HG03039 (cell line): Measurements from ENCODE around the gene SLC13A3.
"Not testable (repeated sequence)": the region's sequence is repeated elsewhere in the genome, so short reads cannot be mapped to it uniquely, and the experiment has no call there.

Source experiments
- ATAC-seq: cut with Tn5 transposase; IDR thresholded peaks from one replicate; pipeline ENCODE4 v1.9.1; 2021; ENCODE audit warnings: mild to moderate bottlenecking, moderate library complexity; ENCODE audit not compliant: unreplicated experiment

Gene SLC13A3

GRCh38 chr20:46682063-46682821, 31.0 kb upstream of the SLC13A3 start:
- no peak for ATAC-seq

DNA sequence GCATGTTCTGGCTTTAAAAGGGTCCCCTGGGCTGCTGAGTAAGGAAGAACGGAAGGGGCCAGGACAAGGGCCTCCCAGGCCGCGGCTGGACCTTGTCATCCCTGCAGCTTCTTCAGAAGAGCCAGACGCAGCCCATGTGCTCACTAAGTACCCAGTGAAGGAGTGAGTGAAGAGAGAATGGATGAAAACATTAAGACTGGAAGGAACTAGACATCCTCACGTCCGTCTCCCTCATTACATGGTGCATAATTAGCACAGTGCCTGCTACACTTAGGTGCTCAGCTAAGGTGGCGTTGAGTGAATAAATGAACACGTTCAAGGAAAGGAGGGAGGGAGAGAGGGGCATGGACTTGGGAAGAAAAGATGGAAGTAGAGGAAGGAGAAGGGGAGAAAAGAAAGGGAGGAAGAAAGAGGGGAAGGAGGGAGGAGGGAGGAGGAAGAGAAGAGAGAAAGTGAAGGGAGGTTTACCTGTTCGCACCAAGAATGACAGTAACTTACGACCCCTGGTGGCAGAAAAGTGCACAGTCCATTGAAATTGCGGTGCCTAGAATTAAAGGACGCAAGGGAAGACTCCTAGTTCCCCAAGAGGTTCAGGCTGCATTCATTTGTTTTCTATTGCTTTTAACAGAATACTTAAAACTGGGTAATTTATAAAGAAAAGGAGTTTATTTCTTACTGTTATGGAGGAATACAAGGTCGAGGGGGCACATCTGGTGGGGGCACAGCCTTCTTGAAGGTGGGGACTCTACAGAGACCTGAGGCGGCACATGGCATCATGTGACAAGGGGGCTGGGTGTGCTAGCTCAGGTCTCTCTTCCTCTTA, 30.0 kb upstream of the SLC13A3 start:
- no peak for ATAC-seq

- ATAC-seq: no peak
Measured at GRCh38 chr20:46680684-46681031, 29.4 kb upstream of the SLC13A3 start.

DNA sequence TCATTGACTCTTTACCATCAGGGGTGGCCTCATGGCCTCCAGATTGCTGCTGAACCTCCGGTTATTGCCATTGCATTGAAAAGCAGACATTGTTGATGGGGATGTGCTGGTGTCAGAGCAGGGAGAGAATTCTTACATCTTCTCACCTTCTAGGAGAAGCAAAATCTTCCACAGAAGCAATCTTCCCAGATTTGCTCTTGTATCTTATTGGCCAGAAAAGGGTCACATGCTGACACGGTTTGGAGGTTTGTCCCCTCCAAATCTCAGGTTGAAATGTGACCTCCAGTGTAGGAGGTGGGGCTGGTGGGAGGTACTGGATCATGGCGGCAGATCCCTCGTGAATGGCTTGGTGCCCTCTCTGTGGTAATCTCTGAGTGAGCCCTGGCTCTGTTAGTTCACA, 27.3 kb upstream of the SLC13A3 start:
- ATAC-seq: no peak

DNA sequence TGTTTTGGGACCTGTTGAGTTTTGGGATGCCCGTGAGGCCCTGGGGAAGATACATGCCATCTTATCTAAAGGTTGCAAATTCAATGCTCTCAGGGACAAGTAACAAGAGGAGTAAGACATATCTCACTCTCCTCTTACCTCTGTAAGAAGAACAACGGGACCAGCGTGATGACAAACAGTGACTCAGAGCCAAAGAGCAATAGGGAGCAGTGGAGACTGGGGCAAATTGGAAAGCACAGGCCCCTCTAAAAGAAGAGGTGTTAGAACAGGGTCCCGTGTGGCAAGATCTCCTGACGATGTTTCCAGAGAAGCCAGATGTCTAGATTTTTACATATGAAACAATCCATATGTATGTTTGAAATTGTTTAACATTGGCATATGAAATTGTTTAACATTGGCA, 26.3 kb upstream of the SLC13A3 start:
- no peak for ATAC-seq

DNA sequence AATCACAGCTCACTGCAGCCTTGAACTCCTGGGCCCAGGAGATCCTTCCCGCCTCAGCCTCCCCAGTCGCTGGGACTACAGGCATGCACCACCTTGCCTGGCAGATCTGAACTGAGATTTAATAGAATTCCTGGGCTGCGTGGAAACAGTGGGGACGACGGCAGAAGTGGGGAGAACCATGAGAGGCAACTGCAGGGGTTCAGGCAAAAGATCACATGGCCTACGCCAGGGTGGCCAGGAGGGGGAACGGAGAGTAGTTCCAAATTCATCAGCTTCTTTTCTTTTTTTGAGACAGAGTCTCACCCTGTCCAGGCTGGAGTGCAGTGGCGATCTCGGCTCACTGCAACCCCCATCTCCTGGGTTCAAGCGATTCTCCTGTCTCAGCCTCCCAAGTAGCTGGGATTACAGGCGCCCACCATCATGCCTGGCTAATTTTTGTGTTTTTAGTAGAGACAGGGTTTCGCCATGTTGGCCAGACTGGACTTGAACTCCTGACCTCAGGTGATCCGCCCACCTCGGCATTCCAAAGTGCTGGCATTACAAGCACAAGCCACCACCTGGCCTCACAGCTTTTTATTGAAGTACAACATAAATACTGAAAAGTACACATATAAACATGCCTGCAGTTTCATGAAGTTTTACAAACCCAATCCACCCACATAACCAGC, 25.5 kb upstream of the SLC13A3 start:
- not testable (repeated sequence) for ATAC-seq

DNA sequence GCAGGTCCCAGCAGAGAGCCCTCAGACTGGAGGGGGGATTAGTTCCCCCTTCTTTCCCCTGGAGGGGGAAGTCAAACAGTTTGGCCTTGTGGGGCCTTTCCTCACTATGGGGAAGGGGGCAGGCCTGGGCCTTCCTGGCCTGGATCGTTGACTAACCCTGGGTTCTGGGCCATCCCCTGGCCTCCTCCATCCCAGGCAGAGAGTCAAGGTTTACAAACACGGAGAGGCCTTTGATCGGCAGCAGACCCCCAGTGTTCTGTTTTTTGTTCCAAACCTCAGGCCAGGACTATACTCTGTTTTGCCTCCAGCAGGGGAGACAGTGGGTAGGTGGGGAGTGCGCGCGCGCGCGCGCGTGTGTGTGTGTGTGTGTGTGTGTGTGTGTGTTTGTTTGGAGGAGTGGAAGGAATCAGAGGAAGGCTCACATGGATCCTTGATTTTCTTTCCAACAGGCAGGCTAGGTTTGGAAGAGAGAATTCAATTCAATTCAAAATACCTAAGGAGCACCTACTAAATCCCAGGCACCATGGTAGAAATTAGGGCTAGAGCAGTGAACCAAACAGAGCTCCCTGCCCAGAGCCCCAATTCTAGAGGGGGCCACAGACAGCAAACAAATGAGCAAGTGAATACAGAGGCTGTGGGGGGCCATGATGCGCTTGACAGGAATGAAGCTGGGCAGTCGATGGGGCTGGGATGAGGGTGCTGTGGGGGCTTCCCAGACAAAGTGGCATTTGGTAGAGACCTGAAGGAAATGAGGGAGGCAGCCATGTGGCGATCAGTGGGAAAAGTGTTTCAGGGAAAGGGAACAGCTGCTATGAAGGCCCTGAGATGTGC, 23.2 kb upstream of the SLC13A3 start:
- ATAC-seq: no peak

- no peak for ATAC-seq
Measured at GRCh38 chr20:46673394-46674252, 22.4 kb upstream of the SLC13A3 start.

DNA sequence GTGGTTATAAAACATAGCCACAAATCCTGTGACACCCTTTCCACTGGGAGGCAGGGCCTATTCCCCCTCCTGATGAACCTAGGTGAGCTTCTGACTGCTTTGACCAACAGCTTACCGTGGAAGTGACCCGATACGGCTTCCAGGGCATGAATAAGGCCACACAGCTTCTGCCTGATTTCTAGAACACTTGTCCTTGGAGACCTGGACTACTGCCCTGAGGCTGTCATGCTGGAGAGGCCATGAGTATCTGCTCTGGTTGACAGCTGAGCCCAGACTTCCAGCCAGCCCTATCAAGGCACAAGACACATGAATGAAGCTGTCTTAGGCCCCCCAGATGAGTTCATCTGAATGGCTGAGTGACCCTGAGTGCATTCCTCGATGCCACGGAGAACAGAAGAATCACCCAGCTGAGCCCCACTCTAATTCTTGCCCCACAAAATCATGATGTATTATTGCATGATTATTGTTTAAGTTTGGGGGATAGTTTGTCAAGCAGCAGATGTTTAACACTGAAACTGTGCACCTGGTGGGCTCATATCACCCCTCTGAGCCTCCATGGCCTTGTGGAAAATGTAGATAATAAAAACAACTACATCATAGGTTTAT, 21.4 kb upstream of the SLC13A3 start:
- ATAC-seq: no peak

DNA sequence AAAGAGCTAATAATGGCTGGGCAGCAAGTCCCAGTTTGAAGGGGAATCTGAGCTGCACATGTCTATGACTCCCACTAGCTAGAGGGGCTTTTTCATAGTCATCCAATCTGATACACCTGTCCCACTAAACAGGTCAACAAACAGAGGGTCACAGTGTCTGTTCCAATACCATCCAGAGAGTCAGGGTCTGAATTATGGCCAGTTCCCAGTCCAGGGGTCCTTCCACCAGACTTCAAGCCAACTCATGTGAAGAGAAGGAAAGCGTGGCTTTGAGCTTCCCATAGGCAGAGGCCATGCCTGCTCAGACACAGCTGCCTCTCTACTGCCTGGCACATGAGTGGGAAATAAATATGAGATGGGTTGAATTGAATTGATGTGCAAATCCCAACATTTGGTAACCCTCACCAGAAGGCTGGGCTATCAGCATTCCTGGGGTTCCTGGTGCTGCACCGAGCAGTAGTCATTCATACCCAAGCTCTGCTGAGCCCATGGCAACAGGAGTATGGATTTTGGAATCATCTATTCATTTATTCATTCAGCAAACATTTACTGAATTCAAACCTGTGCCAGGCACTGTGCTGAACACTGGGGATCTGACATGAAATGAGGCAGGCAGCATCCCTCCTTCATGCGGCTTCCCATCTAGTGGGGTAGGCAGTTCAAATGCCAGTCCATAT, 20.7 kb upstream of the SLC13A3 start:
- no peak for ATAC-seq

- no peak for ATAC-seq
Measured at GRCh38 chr20:46670585-46671584, 19.6 kb upstream of the SLC13A3 start.

- no peak for ATAC-seq
Measured at GRCh38 chr20:46670228-46670584, 18.9 kb upstream of the SLC13A3 start.

GRCh38 chr20:46666818-46667515, 15.7 kb upstream of the SLC13A3 start:
- no peak for ATAC-seq

DNA sequence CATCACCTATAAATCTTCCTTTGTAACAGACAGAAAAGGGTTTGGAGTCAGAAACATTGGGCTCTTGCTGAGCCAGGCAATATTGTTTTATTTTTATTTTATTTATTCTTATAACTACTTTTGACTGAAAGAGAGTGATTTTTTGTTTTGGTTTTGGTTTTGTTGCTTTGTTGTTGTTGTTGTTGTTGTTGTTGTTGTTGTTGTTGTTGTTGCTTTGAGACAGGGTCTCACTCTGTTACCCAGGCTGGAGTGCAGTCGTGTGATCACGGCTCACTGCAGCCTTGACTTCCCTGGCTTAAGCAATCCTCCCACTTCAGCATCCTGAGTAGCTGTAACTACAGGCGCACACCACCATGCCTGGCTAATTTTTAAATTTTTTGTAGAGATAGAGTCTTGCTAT, 15.0 kb upstream of the SLC13A3 start:
- no peak for ATAC-seq

DNA sequence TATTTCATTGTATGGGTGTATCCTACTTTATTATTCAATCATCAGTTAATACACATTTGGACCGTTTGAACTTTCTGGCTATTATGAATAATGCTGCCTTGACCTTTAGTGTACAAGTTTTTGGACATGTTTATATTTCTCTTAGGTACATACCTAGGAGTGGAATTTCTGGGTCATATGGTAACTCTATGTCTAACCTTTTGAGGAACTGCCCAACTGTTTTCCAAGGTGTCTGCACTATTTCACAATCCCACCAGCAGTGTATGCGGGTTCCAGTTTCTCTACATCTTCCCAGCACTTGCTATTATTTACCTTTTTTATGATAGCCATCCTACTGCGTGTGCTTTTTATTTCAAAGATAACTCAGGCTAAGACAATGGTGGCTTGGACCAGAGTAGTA, 14.3 kb upstream of the SLC13A3 start:
- ATAC-seq: no peak

DNA sequence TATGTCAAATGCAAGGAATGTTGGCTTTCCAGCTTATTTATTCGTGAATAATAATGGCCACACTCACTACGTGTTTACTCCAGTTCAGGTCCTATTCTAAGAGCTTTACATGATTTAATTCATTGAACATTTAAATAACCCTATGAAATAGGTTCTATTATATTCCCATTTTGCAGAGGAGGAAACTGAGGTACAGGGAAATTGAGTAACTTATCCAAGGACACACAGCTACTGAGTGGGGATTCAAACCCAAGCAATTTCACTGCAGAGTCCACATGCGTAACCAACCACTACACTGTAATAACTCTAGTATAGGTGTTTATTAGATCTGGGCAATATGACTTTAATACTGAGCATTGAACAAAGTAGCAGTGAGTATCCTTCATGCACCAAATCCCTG, 12.3 kb upstream of the SLC13A3 start:
- ATAC-seq: no peak

- ATAC-seq: no peak
Measured at GRCh38 chr20:46661659-46662058, 10.4 kb upstream of the SLC13A3 start.
